Natural killer cell (primary cell): ENCODE results near the gene SUN5. TPM values are rescaled to one million over a fixed set of nuclear protein-coding genes. Genes with fewer than 3 reads are reported as not detected.

ENCODE experiments used
- ATAC-seq, 3 donors: fragments of 150-1000 bp in 2 of 3; fragments of 200-7000 bp in 1 of 3; cut with Tn5 transposase; 1 replicate in 1 of 3; 2 replicates in 2 of 3; pipeline ENCODE4 v1.10.0; 2021; ENCODE audit warnings: mild to moderate bottlenecking in 2 of 3, moderate library complexity in 2 of 3
- DNase-seq, 2 donors: peaks; one replicate each; pipeline versions ENCODE4 v3.0.0 to v3.0.0-alpha.2; 2013 to 2021; ENCODE audit warnings: mixed read lengths in 1 of 2
- H3K27ac ChIP-seq: one replicate; pipeline ENCODE4 v1.5.1; 2013; ENCODE audit warnings: mild to moderate bottlenecking, low read length
- H3K27me3 ChIP-seq: one replicate; pipeline ENCODE4 v1.6.1; 2013; ENCODE audit warnings: low read length; ENCODE audit not compliant: control insufficient read depth, insufficient read depth
- H3K36me3 ChIP-seq: one replicate; pipeline ENCODE4 v1.6.1; 2013; ENCODE audit warnings: low read length; ENCODE audit not compliant: control insufficient read depth, insufficient read depth
- H3K4me1 ChIP-seq: one replicate; pipeline ENCODE4 v1.6.1; 2013; ENCODE audit warnings: low read length; ENCODE audit not compliant: control insufficient read depth, insufficient read depth
- H3K4me3 ChIP-seq: one replicate; pipeline ENCODE4 v1.5.1; 2013; ENCODE audit warnings: low read length
- H3K9me3 ChIP-seq: one replicate; pipeline ENCODE4 v1.6.1; 2013; ENCODE audit warnings: low read length; ENCODE audit not compliant: control insufficient read depth, insufficient read depth
- H3K27ac Mint-ChIP-seq, 2 donors: one replicate each; pipeline ENCODE4 v1.8.0; 2022; ENCODE audit warnings: mild to moderate bottlenecking in 2 of 2, mixed read lengths in 2 of 2, moderate library complexity in 1 of 2
- H3K27me3 Mint-ChIP-seq, 2 donors: one replicate each; pipeline ENCODE4 v1.8.0; 2022; ENCODE audit warnings: low read depth in 2 of 2, mixed read lengths in 2 of 2
- H3K36me3 Mint-ChIP-seq: one replicate; pipeline ENCODE4 v1.8.0; 2022; ENCODE audit warnings: mixed read lengths
- H3K4me1 Mint-ChIP-seq, 2 donors: one replicate each; pipeline ENCODE4 v1.8.0; 2022; ENCODE audit warnings: mixed read lengths in 2 of 2
- H3K4me3 Mint-ChIP-seq: one replicate; pipeline ENCODE4 v1.8.0; 2022; ENCODE audit warnings: mild to moderate bottlenecking, moderate library complexity, mixed read lengths
- H3K9me3 Mint-ChIP-seq, 2 donors: one replicate each; pipeline ENCODE4 v1.8.0; 2022; ENCODE audit warnings: mixed read lengths in 2 of 2
- CTCF ChIP-seq: fragments of 200-600 bp; IDR thresholded peaks from one replicate; pipeline ENCODE4 v1.8.0; 2022; ENCODE audit warnings: antibody characterized with exemption
- WGBS: methylation state at CpG from one replicate; pipeline ENCODE4 v1.1.7; 2013; ENCODE audit warnings: missing lambda C conversion rate; ENCODE audit not compliant: insufficient coverage; 5-methylcytosine and 5-hydroxymethylcytosine counted together
- intact Hi-C: fragments of 100-400 bp; cut with micrococcal nuclease; formaldehyde crosslinking; loops from one replicate; pipeline ENCODE4 v1.14.2; 2022
- total RNA-seq, 4 donors: library from RNA; stranded (reverse); fragments of 120-200 nt in 1 of 4; gene quantifications; one replicate each; pipeline versions ENCODE4 v1.2.3 to v1.2.4, GENCODE V29; 2013 to 2022

Gene SUN5
- total RNA-seq, 3 donors from 2014 or later (not counting 1 experiment from before 2014, with no cell fraction given): not detected

GRCh38 chr20:32980990-32981389 is 23.2 kb downstream of the SUN5 start:
- 87% methylated on average over 6 of the region's 6 CpGs for WGBS
- no peaks in the 10 kb centered on the region for H3K36me3 ChIP-seq
- no peak overlapping the region for H3K4me3 ChIP-seq
- H3K4me3 Mint-ChIP-seq: no peak overlapping the region
- peaks cover 0 to 2% of the 10 kb centered on the region in 2 donors for H3K9me3 Mint-ChIP-seq
- H3K36me3 Mint-ChIP-seq: no peaks in the 10 kb centered on the region
- H3K27ac Mint-ChIP-seq: no peak overlapping the region
- H3K27ac ChIP-seq: no peak overlapping the region
- H3K27me3 Mint-ChIP-seq: no peaks in the 10 kb centered on the region
- no peaks in the 10 kb centered on the region for H3K4me1 Mint-ChIP-seq
- no peaks in the 10 kb centered on the region for H3K27me3 ChIP-seq
- H3K9me3 ChIP-seq: peaks cover 11% of the 10 kb centered on the region
- H3K4me1 ChIP-seq: no peaks in the 10 kb centered on the region
- no peak for TF ChIP-seq CTCF
- DNase-seq (no peak), ATAC-seq (no peak)
- intact Hi-C loops: no loop called here

- DNase-seq: no peak
Observed at GRCh38 chr20:32980131-32980941, 23.9 kb downstream of the SUN5 start.

GRCh38 chr20:32979201-32979998 is 24.8 kb downstream of the SUN5 start:
- intact Hi-C loops: no loop called here
- H3K4me1 ChIP-seq: no peaks in the 10 kb centered on the region
- no peak for ATAC-seq
- Mint-ChIP-seq H3K4me1 (peaks cover 0 to 11% of the 10 kb centered on the region in 2 donors), H3K9me3 (peaks cover 0 to 2% of the 10 kb centered on the region in 2 donors), H3K36me3 (no peaks in the 10 kb centered on the region), H3K27me3 (no peaks in the 10 kb centered on the region), H3K4me3 (no peak overlapping the region), H3K27ac (no peak overlapping the region)
- no peaks in the 10 kb centered on the region for H3K27me3 ChIP-seq
- TF ChIP-seq CTCF: no peak
- H3K36me3 ChIP-seq: no peaks in the 10 kb centered on the region
- H3K9me3 ChIP-seq: peaks cover 11% of the 10 kb centered on the region
- H3K27ac ChIP-seq: no peak overlapping the region
- DNase-seq: no peak
- WGBS: 95% methylated on average over 9 of the region's 9 CpGs
- no peak overlapping the region for H3K4me3 ChIP-seq

More at GRCh38 chr20:32980131-32980941, 23.9 kb downstream of the SUN5 start:
- Histone ChIP-seq H3K27ac (no peak overlapping the region), H3K9me3 (peaks cover 11% of the 10 kb centered on the region), H3K27me3 (no peaks in the 10 kb centered on the region), H3K4me1 (no peaks in the 10 kb centered on the region), H3K4me3 (no peak overlapping the region), H3K36me3 (no peaks in the 10 kb centered on the region)
- H3K4me3 Mint-ChIP-seq: no peak overlapping the region
- peaks cover 0 to 2% of the 10 kb centered on the region in 2 donors for H3K9me3 Mint-ChIP-seq
- ATAC-seq: no peak
- peaks cover 0 to 2% of the 10 kb centered on the region in 2 donors for H3K4me1 Mint-ChIP-seq
- H3K36me3 Mint-ChIP-seq: no peaks in the 10 kb centered on the region
- intact Hi-C loops: no loop called here
- no peak for TF ChIP-seq CTCF
- H3K27ac Mint-ChIP-seq: no peak overlapping the region
- H3K27me3 Mint-ChIP-seq: no peaks in the 10 kb centered on the region
- WGBS: 94% methylated on average over 19 of the region's 19 CpGs
